Right lobe of liver (tissue), 4 donors: ENCODE data around the gene SLC2A4RG.

Experiments
- POLR2A ChIP-seq: fragments of 450-650 bp; IDR thresholded peaks from one replicate; pipeline ENCODE4 v1.6.1; 2017; ENCODE audit warnings: antibody characterized with exemption, mild to moderate bottlenecking
- TF ChIP-seq, protein P1 (sequence below), 4 donors: fragments of 200-600 bp in 3 of 4; fragments of 450-650 bp in 1 of 4; IDR thresholded peaks; one replicate each; pipeline versions ENCODE4 v1.5.1 to v1.8.0; 2016 to 2022; ENCODE audit warnings: antibody characterized with exemption in 4 of 4, mild to moderate bottlenecking in 2 of 4
- donor health status: DM: no; HTN: no; CAD: no.
- donor health status: DM: no; HTN: no; CAD: no.
- donor health status: DM: no; HTN: yes; CAD: no.

DNA sequence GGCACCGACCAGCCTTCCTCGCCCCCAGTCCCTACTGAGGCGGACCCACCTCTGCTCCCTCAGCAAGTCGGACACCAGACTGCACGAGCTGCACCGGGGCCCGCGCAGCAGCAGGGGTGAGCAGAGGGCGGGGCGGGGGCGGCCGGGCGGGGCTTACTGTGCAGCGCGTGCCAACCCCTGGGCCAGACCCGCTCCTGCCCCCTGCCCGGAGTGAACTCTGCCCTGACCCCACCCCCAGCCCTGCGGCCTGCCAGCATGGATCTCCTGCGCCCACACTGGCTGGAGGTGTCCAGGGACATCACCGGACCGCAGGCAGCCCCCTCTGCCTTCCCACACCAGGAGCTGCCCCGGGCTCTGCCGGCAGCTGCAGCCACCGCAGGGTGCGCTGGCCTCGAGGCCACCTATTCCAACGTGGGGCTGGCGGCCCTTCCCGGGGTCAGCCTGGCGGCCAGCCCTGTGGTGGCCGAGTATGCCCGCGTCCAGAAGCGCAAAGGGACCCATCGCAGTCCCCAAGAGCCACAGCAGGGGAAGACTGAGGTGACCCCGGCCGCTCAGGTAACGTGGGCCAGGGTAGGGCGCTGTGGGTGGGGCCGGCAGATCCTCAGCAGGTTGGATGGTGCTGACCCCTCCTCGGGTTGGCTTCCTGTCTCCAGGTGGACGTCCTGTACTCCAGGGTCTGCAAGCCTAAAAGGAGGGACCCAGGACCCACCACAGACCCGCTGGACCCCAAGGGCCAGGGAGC, 1.5 kb upstream of the SLC2A4RG start:
- TF ChIP-seq POLR2A, result peak; percentile 33
- TF ChIP-seq, protein P1, sequence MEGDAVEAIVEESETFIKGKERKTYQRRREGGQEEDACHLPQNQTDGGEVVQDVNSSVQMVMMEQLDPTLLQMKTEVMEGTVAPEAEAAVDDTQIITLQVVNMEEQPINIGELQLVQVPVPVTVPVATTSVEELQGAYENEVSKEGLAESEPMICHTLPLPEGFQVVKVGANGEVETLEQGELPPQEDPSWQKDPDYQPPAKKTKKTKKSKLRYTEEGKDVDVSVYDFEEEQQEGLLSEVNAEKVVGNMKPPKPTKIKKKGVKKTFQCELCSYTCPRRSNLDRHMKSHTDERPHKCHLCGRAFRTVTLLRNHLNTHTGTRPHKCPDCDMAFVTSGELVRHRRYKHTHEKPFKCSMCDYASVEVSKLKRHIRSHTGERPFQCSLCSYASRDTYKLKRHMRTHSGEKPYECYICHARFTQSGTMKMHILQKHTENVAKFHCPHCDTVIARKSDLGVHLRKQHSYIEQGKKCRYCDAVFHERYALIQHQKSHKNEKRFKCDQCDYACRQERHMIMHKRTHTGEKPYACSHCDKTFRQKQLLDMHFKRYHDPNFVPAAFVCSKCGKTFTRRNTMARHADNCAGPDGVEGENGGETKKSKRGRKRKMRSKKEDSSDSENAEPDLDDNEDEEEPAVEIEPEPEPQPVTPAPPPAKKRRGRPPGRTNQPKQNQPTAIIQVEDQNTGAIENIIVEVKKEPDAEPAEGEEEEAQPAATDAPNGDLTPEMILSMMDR (IDR thresholded peaks at IDR 0.05), result no peak
